DOHH2 (cell line): ENCODE measurements around the gene POLD3.

Experiments
- H3F3A ChIP-seq: fragments of 200-600 bp; sonication (generic), shearing (Covaris generic); 2 replicates; pipeline ENCODE4 v1.6.0; 2016; ENCODE audit warnings: antibody characterized with exemption, mild to moderate bottlenecking; ENCODE audit not compliant: control insufficient read depth, insufficient read depth
- H3K27ac ChIP-seq: fragments of 200-600 bp; sonication (generic); 2 replicates; pipeline ENCODE4 v1.5.1; 2014; ENCODE audit warnings: low read depth, mild to moderate bottlenecking, low read length, moderate library complexity
- H3K27me3 ChIP-seq: fragments of 200-600 bp; sonication (generic); 2 replicates; pipeline ENCODE4 v1.6.1; 2014; ENCODE audit warnings: mild to moderate bottlenecking, low read length, mixed read lengths; ENCODE audit not compliant: control insufficient read depth
- H3K36me3 ChIP-seq: fragments of 200-600 bp; sonication (generic); 2 replicates; pipeline ENCODE4 v1.6.1; 2014; ENCODE audit warnings: mild to moderate bottlenecking, low read length, moderate library complexity, mixed read lengths; ENCODE audit not compliant: control insufficient read depth
- H3K4me1 ChIP-seq: fragments of 200-600 bp; sonication (generic); 2 replicates; pipeline ENCODE4 v1.6.1; 2014; ENCODE audit warnings: mild to moderate bottlenecking, low read length, mixed read lengths; ENCODE audit not compliant: control insufficient read depth
- H3K4me2 ChIP-seq: fragments of 200-600 bp; sonication (generic); 2 replicates; pipeline ENCODE4 v1.6.0; 2014; ENCODE audit warnings: mild to moderate bottlenecking, low read length, moderate library complexity
- H3K4me3 ChIP-seq: fragments of 200-600 bp; sonication (generic); 2 replicates; pipeline ENCODE4 v1.5.1; 2014; ENCODE audit warnings: mild to moderate bottlenecking, low read length, mixed read lengths
- H3K79me2 ChIP-seq: fragments of 200-600 bp; sonication (generic); 2 replicates; pipeline ENCODE4 v1.6.1; 2014; ENCODE audit warnings: mild to moderate bottlenecking, low read length, mixed read lengths; ENCODE audit not compliant: control insufficient read depth
- H3K9me2 ChIP-seq: fragments of 200-600 bp; sonication (generic); replicated peaks from 2 replicates; pipeline ENCODE4 v1.6.1; 2014; ENCODE audit warnings: mild to moderate bottlenecking, low read length, mixed read lengths; ENCODE audit not compliant: control insufficient read depth
- H3K9me3 ChIP-seq: fragments of 200-600 bp; sonication (generic); 2 replicates; pipeline ENCODE4 v1.6.1; 2014; ENCODE audit warnings: antibody characterized with exemption, low read length, mixed read lengths; ENCODE audit not compliant: control insufficient read depth, insufficient read depth
- H4K20me1 ChIP-seq: fragments of 200-600 bp; sonication (generic); 2 replicates; pipeline ENCODE4 v1.6.0; 2014; ENCODE audit warnings: low read depth, mild to moderate bottlenecking, antibody characterized with exemption, low read length, moderate library complexity; ENCODE audit not compliant: control insufficient read depth, insufficient read depth
- CTCF ChIP-seq: fragments of 200-600 bp; sonication (generic); IDR thresholded peaks from one replicate; pipeline ENCODE4 v1.5.1; 2014; ENCODE audit warnings: antibody characterized with exemption, mild to moderate bottlenecking, low read depth, low read length; ENCODE audit not compliant: poor library complexity, severe bottlenecking
- EZH2phosphoT487 ChIP-seq: fragments of 200-600 bp; sonication (generic); IDR thresholded peaks from 2 replicates; pipeline ENCODE4 v1.6.1; 2017; ENCODE audit warnings: borderline replicate concordance, mild to moderate bottlenecking, antibody characterized with exemption, low read length, moderate library complexity, mixed read lengths

Gene POLD3

DNA sequence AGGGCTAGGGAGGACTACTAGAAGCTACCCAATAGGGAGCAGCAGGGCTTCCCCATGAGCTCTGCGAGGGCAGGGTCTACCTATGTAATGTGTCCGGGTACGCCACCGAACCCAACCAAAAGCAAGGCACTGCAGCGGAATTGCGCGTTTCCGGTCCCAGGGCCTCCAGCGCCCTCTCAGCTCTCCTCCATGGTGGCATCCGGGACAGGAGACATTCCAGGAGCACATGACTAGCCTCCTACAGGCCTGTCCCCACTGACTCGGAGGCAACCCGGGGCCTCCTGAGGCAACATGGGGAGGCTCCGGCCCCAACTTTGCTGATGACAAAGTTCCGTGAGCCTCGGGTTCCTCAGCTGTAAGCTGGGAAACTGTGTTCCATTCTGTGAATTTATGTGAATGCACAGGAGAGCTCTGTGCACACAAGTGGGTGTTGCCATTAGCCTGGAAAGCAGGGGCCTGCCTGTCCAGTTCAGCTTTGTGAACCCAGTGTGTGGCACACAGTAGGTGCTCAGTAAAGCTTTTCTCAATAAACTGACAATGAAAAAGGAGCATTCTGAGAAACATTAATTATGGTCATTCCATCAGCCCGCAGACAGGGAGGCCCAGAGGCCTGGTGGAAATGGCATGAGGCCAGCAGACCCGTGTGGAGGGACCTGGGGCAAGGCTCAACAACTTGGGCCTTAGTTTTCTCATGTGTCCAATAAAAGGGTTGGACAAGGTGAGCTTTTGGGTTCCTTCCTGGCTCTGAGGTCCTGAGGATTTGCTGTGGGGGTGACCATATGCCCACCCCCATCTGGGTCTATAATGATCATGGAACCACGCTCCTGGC, 88.5 kb downstream of the POLD3 start:
- Histone ChIP-seq H3K79me2 (no peaks in the 10 kb centered on the region), H3K27ac (no peak overlapping the region), H3K4me2 (no peak overlapping the region), H4K20me1 (no peaks in the 10 kb centered on the region; the same call in 1 of the 2 replicates), H3F3A (no peaks in the 10 kb centered on the region), H3K9me2 (no peaks in the 10 kb centered on the region), H3K4me1 (no peaks in the 10 kb centered on the region), H3K27me3 (no peaks in the 10 kb centered on the region), H3K4me3 (no peak overlapping the region), H3K9me3 (no peaks in the 10 kb centered on the region), H3K36me3 (no peaks in the 10 kb centered on the region)
- TF ChIP-seq CTCF (no peak), EZH2phosphoT487 (no peak)

DNA sequence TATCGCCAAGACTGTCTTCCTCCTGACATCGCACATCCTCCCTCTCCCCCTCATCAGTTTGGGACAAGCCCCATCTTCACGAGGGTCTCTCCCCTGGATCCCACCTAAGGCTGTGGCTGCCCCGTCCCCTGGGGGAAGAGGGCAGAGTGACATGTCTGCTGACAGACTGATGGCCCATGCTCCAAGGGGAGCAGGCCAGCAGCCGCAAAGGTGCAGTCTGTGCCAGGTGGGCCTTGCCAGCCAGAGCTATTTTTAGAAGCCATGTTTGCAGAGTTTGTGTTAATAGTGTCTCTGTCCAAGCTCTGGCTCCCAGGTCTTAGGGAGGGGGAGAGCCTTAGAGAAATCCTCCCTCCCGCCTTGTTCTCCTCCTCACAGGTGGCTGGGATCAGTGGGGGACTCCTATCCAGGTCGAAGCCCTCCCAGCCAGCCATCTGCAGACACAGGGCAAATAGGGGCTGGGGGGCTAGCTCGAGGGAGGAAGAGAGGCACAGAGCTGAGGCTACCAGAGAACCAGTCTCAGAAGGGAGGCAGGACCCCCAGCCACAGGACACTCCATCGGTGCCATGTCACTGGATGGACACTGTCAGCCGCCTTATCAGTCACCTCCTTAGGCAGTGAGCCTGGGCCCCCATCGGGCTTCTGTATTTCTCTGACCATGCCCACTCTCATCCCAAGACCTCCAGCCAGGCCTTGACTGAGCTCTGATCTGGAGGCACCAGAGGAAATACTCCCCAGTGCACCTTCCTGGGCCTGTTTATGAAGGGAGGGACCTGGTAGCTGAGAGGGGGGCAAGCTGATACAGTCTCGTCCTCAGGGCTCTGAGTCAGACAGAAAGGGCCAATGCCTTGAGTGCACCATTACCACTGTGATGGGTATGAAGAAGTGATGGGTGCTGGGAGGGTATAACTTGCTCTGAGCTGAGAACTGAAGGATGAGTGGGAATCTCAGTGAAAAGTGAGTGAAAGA, 89.6 kb downstream of the POLD3 start:
- H3K9me3 ChIP-seq: no peaks in the 10 kb centered on the region
- no peaks in the 10 kb centered on the region for H3K79me2 ChIP-seq
- H4K20me1 ChIP-seq: no peaks in the 10 kb centered on the region; the same call in 1 of the 2 replicates
- no peaks in the 10 kb centered on the region for H3K4me1 ChIP-seq
- no peaks in the 10 kb centered on the region for H3K9me2 ChIP-seq
- H3F3A ChIP-seq: no peaks in the 10 kb centered on the region
- no peak overlapping the region for H3K4me2 ChIP-seq
- H3K36me3 ChIP-seq: no peaks in the 10 kb centered on the region
- no peaks in the 10 kb centered on the region for H3K27me3 ChIP-seq
- TF ChIP-seq CTCF (no peak), EZH2phosphoT487 (no peak)
- no peak overlapping the region for H3K27ac ChIP-seq
- H3K4me3 ChIP-seq: no peak overlapping the region

GRCh38 chr11:74682731-74683278, 90.4 kb downstream of the POLD3 start:
- H3K4me3 ChIP-seq: no peak overlapping the region
- no peaks in the 10 kb centered on the region for H3K4me1 ChIP-seq
- H3K4me2 ChIP-seq: no peak overlapping the region
- no peaks in the 10 kb centered on the region for H3F3A ChIP-seq
- no peaks in the 10 kb centered on the region for H3K9me2 ChIP-seq
- no peaks in the 10 kb centered on the region for H3K9me3 ChIP-seq
- TF ChIP-seq EZH2phosphoT487: no peak
- TF ChIP-seq CTCF: no peak
- no peaks in the 10 kb centered on the region for H3K36me3 ChIP-seq
- H3K27me3 ChIP-seq: no peaks in the 10 kb centered on the region
- H3K27ac ChIP-seq: no peak overlapping the region
- H3K79me2 ChIP-seq: no peaks in the 10 kb centered on the region
- H4K20me1 ChIP-seq: no peaks in the 10 kb centered on the region; the same call in 1 of the 2 replicates
